Stimulated activated CD8-positive, alpha-beta memory T cell treated with anti-CD3 and anti-CD28 coated beads, Interleukin-4, amount 100 ng/mL, for 1 hour (primary cell): ENCODE results near the gene ORC6.

Experiments used
- DNase-seq, 2 donors: peaks; one replicate each; pipeline ENCODE4 v3.0.0-alpha.2; 2020; ENCODE audit warnings: low read depth in 2 of 2, low spot score in 1 of 2

ORC6 gene

DNA sequence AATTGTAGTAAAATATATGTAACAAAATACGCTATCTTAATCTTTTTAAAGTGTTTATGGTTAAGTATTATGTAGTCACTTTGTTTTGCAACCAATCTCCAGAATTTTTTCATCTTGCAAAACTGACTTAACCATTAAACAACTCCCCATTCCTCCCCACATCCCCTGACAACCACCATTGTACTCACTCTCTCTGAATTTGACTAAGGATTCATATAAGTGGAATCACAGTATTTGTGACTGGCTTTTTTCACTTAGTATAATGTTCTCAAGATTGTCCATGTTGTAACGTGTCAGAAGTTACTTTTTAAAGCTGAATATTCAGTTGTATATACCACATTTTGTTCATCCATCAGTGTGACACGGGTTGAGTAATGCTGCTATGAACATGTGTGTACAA is 10.6 kb downstream of the ORC6 start:
- no peak for DNase-seq

DNA sequence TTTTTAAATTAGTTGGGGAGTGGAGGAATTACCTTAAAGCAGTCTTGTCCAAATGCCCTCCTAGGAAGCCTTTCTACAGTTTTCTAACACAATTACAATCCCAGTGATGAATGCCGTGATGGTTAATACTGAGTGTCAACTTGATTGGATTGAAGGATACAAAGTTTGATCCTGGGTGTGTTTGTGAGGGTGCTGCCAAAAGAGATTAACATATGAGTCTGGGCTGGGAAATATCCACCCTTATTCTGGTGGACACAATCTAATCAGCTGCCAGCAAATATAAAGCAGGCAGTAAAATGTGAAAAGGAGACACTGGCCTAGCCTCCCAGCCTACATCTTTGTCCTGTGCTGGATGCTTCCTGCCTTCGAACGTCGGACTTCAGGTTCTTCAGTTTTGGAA is 12.2 kb downstream of the ORC6 start:
- no peak for DNase-seq

DNA sequence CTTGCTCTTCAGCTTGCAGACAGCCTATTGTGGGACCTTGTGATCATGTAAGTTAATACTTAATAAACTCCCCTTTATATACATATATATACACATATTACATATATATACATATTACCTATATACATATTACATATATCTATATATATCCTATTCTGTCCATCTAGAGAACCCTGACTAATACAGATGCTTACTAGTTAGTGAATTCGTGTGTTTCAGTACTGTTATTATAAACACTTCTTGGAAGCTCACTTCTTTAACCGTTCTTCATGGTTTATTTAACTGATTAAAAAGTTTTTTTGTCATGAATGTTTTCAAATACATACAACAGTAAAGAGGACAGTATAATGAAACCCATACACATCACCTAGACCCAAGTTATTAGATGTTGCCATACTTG is 12.6 kb downstream of the ORC6 start:
- no peak for DNase-seq

DNA sequence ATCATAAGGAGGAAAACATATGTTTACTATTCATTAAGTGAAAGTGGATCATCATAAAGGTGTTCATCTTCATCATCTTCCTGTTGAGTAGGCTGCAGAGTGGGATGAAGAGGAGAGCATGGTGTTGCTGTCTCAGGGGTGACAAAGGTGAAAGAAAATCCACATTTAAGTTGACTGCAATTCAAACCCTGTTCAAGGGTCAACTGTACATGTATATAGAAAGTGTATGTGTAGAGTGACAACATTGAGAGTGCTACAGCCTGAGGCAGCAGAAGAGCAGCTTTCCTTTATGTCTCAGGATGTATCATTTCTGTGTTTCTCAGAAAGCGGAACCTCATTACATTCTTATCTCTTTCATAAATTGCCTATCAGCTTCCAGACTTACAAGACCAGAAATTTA is 17.2 kb downstream of the ORC6 start:
- no peak for DNase-seq

DNA sequence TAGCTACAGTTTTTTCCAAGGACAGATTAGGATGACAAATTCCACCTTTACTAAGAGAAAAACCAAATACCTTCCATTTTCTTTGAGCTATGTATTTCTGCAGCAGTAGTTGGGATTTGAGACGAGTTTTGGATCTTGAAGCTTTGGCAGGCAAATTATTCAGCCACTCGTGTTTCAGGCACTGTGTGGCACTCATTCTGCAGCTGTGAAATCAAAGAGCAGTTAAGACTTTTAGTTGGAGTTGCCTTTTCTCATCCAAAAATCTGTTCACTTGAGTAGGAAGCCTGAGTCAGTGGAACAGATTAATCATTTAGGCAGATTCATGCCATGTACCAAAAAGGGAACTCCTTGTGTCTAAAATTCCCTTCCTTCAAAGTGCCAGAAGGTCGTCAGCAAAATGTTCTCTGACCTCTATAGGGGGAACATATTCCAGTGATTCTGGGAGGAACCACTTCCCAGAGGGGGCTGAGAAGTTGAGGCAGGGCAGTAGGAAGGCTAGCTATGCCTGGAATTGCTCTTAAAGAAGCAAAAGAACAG is 20.1 kb downstream of the ORC6 start:
- no peak for DNase-seq

DNA sequence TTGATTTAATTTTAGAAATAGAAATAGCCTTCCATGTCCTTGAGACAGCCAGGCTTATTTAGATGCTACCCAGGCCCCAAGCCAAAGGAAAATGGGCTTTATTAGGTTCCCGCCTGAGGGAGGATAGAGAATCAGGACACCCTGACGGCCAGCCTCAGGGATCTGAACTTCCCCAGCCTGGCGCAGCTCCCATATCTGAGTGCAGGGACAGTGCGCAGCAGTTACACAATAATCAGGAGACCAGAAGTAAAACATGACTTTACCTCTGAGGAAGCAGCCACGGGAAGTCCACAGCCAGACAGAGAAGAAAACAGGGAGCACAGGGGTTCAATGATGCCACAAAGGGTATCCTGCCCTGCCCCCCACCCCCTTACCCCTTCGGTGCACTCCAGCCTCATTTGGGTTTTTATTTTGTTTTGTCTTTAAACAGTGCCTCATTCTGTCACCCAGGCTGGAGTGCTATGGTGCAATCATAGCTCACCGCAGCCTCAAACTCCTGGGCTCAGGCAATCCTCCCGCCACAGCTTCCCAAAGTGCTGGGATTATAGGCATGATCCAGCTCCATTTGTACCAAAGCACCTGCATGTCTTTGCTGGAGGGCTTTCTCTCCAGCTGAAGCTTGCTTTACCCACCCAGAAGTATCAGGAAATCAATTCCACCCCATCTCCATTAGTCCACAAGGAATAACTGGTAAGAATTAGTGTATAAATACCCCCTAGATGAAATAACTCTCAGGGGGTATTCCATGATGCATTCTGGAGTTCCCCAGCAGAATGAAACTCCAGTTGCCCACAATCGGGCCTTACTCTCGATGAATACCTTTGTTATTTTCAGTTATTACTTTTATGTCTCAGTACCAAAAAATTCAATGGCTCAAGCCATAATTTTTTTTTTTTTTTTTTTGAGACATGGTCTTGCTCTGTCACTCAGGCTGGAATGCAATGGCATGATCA is 21.9 kb downstream of the ORC6 start:
- DNase-seq: no peak

DNA sequence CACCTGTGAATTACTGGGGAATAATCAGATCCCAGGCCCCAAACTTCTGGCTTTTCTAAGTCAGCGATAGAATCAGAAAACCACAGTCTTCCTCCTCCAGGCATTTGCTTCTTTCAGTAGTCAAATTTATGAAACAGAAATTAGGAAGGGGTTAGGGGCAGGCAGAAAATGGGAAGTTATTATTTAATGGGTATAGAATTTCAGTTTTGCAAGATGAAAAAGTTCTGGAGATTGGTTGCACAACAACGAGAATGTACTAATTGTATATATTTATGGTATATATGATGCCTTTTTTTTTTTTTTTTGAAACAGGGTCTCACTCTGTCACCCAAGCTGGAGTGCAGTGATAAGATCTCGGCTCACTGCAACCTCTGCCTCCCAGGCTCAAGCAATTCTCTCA is 23.5 kb downstream of the ORC6 start:
- no peak for DNase-seq

DNA sequence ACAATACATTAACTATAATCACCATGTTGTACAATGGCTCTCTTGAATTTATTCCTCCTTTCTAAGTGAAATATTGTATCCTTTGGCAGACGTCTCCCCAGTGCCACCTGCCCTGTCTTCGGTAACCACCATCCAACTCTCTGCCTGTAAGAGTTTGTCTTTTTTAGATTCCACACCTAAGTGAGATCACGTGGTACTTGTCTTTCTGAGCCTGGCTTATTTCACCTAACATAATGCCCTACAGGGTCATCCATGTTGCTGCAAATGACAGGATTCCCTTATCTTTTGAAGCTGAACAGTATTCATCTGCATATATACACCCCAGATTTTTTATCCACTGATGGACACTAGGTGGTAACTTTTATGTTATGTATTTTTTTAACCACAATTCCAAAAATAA is 24.2 kb downstream of the ORC6 start:
- DNase-seq: no peak

DNA sequence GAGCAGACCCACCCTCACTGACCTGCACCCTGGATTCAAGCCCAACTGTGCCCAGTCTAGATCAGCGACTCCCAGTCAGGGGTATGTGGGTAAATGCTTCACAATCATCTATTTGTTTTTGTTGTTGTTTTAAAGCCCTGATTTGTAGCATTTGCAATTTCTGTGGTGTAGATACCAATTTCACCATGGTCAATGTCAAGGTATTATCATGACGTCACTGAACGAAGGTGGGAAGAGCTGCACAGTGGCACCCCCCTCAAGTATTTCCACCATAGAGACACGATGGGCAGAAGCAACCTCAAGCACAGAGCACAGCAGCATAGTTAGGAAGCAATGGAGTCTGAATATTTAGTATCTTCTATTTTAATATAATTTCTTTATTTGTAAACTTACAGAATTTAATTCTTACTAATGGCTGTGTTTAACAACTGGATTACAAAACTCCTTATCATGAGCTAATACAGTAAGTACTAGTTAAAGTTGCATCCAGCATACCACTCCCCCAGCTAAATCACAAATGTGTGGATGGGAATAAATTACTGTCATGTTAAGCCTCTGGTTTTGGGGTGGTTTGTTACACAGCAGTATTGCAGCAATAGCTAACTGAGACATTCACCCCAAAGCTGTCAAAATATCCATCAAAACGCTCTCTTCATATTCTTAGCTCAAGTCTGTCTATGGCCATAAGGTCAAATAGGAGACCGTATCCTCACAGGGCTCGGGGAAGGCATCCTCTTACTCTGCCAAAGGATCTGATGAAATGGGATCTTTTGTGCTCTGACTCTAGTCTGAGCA is 25.5 kb downstream of the ORC6 start:
- no peak for DNase-seq

DNA sequence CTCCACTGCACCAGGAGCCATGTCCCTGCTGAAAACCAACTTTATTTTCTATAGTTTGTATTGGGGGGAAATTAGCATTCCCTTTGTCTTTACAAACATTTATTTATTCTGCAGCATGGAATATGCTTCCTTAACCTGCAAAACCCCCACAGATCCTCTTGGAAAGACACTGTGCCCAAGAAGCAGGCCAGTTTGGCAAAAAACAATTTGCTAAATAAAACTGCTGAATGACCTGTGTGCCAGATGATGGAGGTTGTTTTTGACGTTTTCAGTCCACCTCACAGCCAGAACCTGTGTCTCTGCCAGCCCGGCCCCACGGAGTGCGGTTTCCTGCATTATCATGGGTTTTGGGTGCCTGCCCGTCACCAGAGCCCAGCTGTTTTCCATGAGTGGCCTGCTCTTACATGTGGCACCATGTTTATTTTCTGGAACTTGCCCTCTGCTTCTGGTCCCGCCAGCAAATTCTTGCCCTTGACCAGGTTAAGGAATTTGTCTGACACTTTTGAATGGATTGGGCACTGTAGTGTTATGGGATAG is 26.4 kb downstream of the ORC6 start:
- DNase-seq: no peak

DNA sequence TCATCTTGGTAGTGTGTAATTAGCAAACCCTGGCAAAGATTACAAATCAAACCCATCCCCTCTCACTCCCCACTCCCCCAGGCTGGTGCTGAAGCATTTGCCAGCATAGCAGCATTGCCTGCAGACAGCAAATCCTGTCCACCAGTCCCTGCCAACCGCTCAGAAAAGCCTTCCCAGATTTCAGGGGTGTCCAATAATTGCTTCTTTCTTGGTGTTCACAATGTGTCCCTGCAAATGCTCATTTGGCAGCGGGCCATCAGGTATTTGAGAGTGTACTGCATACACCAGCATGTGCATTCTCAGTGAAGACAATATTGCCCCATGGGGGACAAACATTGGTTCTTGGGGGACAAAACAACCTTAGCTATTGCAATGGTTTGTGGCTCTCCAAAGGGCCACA is 28.2 kb downstream of the ORC6 start:
- no peak for DNase-seq

DNA sequence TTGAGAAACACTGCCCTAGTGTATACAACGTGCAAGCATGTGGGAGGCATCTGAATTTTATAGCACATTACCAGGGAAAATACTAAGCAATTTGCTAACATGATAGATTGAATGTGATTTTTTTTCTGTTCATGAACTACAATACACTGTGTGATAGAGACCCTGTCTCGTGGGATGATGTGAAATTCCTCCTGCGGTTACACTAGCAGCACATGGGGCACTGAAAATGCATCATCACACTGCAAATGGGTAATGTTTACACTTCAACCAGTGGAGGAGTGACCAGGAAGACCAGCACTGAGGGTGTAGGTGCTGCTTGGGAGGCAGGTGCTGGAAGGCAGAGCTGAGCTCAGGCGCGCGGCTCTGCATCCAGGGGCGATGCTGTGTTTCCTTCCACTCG is 28.8 kb downstream of the ORC6 start:
- no peak for DNase-seq

DNA sequence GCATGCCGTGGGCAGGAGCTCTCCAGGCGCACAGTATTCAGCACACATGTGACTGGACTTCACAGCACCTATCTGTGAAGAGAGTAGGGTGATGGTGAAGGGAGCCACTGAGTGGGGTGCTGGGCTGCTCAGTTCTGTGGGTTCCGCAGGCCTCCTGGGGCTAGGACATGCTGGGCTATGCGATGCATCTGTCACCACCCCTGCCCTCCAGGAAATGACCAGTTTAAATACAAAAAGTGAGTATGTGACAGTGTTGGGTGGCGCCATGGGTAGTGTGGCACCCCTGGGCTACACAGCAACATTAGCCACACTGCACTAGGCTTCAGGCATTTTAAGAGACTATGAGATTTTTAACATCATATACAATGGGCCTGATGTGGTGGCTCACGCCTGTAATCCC is 30.1 kb downstream of the ORC6 start:
- DNase-seq: no peak

DNA sequence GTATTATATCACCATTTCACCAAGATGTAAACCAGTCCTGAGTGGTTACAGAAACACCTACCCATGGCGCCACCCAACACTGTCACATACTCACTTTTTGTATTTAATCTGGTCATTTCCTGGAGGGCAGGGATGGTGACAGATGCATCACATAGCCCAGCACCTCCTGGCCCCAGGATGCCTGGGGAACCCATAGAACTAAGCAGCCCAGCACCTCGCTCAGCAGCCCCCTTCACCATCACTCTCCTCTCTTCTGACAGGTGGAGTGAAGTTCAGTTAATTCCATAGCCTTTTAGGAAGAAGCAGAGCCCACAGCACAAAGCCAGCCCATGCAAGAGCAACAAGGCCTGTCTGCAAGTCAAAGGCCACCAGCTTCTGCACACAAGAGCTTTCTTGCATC is 31.2 kb downstream of the ORC6 start:
- DNase-seq: no peak

DNA sequence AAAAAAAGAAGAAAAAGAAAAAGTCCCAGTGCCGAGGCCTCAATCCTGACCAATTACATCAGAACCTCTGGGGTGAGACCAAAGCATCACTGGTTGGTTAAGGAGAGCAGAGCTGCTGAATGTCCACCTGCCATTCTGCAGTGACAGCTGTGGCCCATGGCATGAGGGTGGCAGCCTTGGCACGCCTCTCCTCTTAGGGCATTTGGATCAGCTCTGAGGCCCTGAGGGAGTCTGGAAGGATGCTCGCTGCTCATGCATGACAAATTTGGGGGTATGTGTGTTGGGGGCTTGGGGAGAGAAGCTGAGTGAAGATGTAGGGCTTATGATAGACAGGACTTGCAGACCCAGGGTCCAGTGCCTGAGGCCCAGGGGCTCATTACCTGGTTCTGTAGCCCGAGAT is 32.4 kb downstream of the ORC6 start:
- DNase-seq: no peak

DNA sequence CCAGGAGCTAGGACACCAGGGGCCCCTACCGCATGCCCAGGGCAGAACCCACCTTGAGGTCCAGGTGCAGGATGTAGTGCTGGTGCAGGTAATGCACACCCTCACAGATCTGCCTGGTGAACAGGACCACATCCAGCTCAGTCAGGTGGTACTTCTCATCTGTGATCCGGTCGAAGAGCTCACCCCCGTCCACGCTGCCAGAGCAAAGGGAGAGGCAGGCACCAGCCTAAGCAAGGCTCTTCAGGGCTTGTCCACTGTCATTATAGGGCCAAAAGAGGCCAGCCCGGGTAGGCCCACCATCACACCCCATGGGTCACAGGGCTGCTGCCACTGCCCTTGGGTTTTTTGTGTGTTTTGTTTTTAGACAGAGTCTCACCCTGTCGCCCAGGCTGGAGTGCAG is 37.7 kb downstream of the ORC6 start:
- no peak for DNase-seq

DNA sequence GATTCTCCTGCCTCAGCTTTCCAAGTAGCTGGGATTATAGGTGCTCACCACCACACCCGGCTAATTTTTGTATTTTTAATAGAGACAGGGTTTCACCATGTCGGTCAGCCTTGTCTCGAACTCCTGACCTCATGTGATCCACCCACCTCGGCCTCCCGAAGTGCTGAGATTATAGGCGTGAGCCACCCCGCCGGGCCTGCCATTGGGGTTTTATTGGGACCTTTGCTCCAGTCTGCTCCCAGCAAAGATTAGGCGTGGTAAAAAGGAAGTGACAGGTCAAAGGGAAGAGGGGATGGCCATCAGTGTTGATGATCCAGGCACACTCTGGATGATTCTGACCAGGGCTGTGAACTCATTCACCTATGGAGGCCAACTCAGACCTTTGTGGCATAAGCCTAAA is 38.2 kb downstream of the ORC6 start:
- no peak for DNase-seq

DNA sequence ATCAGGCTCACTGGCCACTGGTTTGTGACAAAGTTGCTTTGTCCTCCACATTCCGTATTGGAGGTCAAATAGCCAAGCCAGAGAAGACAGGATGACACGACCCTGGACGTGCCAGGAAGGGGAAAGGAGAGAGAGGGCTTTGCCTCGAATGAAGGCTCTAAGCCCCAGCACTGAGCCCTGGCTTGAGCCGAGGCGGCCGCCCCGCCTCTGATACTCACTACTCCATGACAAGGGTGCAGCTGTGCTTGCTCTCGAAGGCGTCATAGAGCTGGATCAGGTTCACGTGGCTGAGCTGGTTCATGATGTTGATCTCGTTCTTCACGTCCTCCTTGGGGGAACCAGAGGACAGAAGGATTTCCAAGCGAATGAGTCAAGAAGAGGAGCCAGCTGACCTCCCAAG is 39.3 kb downstream of the ORC6 start:
- no peak for DNase-seq

DNA sequence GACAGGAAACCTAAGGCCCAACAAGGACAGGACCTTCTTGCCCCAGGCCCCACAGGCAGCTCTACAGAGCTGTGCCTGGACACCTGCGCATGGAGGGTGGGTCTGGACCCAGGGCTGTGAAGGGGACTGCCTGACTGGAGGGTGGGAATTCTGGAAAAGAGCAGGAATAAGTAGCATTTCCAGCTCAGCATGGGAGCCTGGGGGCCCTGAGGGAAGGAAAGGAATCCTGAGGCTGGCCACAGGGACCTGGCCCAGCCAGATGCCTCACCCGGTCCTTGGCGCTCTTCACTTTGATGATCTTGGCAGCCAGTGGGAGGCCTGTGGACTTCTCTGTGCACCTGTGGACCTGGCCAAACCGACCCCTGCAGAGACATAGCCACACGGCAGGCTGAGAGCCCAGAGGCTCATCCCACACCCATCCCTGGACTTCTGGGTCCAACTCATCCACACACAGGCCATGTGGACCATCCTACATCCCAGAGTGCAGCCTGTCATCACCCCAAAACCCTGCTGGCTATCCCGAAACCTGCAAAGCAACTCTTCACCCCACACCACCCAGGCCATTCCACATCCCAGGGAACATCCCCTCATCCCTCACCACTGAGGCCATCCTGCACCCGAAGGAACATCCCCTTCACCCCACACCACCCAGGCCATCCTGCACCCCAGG is 40.0 kb downstream of the ORC6 start:
- DNase-seq: no peak

DNA sequence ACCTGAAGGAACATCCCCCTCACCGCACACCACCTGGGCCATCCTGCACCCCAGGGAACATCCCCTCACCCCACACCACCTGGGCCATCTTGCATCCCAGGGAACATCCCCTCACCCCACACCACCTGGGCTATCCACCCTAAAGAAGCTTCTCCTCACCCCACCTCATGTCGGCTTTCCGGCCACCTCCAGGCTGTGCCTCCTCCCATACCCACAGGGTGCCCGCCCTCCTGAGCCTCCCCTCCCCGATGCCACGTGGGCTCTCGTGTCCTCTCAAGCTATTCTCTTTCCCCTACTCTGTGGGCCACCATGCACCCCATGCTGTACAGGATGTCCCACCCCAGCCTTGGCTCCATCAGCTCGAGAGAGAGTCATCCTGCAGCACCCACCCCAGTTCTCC is 40.7 kb downstream of the ORC6 start:
- DNase-seq: no peak
